NCI-H2081 treated with DMSO at 0.1 percent for 48 hours (cell line): Measurements from ENCODE around the gene INMT.
"Not testable (repeated sequence)": the region's sequence is repeated elsewhere in the genome, so short reads cannot be mapped to it uniquely, and the experiment has no call there.

Source experiments
- DNase-seq: peaks from one replicate; lab custom pipeline; 2025; lab: John Stamatoyannopoulos, UW

INMT gene

GRCh38 chr7:30751696-30752273 is at the start of gene INMT:
Gene INMT (plus strand): TSS chr7:30752135. CDS start chr7:30752151, 16 bp downstream.
- DNase-seq: no peak

GRCh38 chr7:30702200-30702599 is 49.7 kb upstream of the INMT start:
- no peak for DNase-seq

- no peak for DNase-seq
Measured at GRCh38 chr7:30703756-30704155, 48.2 kb upstream of the INMT start.

GRCh38 chr7:30705008-30705407 is 46.9 kb upstream of the INMT start:
- no peak for DNase-seq

GRCh38 chr7:30705596-30705995 is 46.3 kb upstream of the INMT start:
- no peak for DNase-seq

DNA sequence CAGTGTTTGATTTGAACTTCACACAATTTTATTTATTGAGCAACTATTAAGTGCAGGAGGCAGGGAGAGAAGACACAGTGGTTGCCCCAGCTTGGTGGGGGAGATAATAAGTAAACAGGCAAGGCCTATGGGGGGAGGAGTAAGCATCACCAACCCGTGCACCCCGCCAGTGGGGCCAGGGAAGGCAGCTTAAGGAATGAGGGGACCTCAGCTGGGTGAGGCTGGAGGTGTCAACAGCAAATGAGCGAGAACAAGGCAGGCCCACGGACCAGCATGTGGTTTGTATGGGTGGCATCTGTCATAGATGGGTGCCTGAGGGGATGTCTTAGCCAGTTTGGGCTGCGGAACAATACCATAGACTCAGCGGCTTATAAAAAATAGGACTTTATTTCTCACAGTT is 45.6 kb upstream of the INMT start:
- DNase-seq: no peak

- DNase-seq: no peak
Measured at GRCh38 chr7:30706908-30707307, 45.0 kb upstream of the INMT start.

GRCh38 chr7:30707391-30708357 is 44.3 kb upstream of the INMT start:
- no peak for DNase-seq

DNA sequence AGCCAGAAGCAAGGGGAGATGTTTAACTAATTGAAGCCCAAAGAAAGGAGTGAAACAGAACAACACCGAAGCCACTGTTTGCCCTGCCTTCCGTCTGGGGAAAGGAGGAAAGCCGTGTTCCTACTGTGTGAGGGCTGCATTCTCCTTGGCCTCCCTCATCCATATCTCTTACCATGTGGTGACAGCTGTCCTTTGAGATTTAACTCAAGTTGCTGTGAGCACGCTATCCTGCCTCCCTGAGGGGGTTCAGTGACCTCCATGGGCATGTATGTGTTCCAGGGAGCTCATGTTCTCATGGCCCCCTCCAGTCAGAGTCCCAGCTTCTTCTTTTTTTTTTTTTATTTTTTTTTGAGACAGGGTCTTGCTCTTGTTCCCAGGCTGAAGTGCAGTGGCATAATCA is 43.5 kb upstream of the INMT start:
- DNase-seq: no peak

DNA sequence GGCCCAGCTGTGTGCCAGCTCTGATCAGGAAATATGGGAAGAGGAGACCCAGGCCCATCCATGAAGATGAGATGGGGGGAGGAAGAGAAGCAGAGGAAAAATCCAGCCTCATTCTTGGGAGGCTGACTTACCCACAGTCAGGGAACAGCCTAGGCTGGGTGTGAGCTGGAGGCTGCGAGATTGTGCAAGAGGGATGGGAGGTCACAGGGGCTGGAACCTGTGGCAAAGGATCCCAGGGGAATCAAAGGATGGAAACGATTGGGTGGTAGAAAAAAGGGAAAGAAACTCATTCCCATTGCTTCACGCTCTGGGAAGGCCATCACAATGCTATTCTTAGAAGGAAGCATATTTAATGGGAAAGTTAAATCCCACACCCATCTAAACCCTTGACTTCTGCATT is 43.0 kb upstream of the INMT start:
- no peak for DNase-seq

DNA sequence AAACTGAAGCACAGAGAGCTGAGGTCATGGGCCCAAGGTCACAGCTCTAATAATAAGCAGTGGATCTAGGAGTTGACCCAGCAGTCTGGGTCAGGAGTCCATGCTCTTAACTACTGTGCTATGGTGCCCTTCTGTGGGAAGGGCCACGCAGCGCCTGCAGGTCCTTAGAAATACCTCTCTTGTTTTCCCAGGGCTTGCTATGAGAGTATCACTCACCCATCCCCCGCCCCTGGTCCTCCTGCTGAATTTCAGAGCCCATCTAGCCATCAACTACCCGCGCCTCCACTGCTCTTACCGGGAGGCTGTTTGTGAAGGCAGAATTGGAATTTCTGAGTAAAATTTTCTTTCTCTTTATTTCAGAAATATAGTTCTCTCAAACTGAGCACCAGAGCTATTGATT is 42.4 kb upstream of the INMT start:
- DNase-seq: no peak

GRCh38 chr7:30710669-30711068 is 41.3 kb upstream of the INMT start:
- no peak for DNase-seq

DNA sequence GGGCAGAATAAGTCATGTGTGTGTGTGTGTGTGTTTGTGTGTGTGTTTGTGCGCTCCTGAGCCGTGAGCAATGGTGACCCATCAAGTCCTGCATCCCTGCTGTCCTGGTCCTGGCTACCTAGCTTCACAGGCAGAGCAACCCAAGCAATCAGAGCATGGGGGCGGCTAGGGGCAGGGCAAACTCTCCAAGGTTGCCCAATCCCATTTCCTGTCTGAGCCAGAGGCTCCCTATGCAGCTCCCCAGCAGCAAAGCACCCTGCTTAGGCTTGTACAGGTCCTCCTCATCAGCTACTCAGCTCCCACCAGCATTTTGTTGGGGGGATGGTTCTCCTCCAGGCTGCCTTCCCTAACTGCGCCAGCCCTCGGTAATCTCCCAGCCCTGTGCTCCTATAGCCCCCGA is 38.5 kb upstream of the INMT start:
- no peak for DNase-seq

- no peak for DNase-seq
Measured at GRCh38 chr7:30714129-30714528, 37.8 kb upstream of the INMT start.

DNA sequence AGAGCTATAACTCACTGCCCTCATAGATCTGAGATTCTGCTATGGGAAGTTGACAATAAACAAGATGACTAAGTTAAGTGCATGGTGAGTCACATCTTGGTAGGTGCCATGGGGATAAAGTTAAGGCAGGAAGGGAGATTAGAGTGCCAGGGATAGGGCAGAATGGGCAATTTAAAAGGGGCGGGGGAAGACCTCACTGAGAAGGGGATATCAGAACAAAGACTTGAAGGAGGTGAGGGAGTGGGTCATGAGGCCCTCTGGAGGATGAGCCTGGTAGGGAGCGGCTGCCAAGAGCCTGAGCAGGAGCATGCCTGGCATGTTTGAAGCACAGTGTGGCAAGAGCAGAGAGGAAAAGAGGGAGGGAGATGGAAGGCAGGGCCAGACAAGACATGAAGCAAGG is 34.8 kb upstream of the INMT start:
- DNase-seq: no peak

- DNase-seq: not testable (repeated sequence)
Measured at GRCh38 chr7:30719434-30719833, 32.5 kb upstream of the INMT start.

DNA sequence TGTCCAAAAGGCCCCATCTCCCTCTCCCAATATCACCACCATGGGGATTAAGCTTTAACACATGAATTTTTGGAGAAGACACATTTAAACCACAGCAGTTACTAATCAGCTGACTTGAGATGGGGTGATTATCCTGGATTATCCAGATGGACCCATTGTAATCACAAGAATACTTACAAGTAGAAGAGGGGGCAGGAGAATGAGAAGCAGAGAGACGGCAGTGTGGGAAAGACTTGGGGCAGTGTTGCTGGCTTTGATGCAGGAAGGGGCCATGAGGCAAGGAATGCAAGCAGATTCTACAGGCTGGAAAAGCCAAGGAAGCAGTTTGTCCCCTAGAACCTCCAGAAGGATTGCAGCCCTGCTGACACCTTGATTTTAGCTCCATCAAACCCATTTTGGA is 30.7 kb upstream of the INMT start:
- no peak for DNase-seq

DNA sequence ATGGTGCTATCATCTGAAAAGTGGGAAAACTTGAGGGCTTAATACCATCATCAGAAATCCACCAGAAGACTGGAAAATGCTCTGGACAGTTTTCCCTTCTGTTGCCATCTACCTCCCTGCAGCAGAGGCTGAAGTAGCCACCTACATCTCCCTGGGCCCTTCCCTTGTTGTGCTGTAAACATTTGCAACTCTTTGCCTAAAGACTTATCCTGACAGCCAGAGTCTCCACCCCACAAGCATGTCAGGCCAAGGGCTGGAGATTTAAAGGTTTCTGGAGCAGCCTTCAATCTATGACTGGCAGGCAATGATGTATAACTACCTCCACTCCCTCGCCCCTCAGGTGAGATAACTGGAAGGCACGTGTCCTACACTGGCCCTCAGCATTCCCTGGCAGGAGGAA is 29.7 kb upstream of the INMT start:
- DNase-seq: no peak

DNA sequence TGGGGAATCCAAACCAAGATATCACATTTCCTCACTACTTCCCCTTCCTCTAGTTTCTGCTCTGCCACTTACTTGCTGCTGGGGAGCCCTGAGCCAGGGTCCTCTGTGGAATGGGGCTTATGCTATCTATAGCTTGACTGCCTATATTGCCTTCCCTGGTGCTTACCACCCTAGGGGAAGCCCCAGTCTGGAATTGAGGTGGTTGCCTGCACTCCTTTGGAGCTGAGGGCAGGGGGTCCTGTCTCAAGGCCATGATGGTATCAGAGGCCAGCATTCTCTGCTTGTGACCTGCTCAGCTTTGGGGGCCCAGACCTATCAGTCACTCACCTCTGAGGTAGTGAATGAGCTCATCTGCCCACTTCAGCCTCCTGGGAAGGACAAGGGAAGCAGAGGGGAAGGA is 29.3 kb upstream of the INMT start:
- DNase-seq: no peak

DNA sequence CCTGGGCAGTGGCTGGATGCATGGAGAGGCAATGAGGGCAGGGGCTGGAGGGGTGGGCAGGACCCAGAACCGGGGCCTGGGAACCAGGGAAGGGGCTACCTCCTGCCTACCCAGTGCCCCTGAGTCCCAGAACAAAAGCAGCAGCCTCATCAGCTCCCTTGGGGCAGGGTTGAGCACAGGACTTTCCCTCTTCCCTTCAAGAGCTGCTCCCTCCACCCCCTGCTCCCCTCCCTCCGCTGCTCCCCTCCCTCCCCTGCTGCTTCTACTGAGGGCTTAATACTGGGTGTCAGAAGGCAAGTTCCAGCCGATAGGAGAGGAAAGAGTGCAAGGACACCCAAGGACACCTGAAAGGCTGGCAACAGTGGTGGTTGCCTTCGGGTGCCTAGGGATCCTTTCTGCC is 28.2 kb upstream of the INMT start:
- no peak for DNase-seq

DNA sequence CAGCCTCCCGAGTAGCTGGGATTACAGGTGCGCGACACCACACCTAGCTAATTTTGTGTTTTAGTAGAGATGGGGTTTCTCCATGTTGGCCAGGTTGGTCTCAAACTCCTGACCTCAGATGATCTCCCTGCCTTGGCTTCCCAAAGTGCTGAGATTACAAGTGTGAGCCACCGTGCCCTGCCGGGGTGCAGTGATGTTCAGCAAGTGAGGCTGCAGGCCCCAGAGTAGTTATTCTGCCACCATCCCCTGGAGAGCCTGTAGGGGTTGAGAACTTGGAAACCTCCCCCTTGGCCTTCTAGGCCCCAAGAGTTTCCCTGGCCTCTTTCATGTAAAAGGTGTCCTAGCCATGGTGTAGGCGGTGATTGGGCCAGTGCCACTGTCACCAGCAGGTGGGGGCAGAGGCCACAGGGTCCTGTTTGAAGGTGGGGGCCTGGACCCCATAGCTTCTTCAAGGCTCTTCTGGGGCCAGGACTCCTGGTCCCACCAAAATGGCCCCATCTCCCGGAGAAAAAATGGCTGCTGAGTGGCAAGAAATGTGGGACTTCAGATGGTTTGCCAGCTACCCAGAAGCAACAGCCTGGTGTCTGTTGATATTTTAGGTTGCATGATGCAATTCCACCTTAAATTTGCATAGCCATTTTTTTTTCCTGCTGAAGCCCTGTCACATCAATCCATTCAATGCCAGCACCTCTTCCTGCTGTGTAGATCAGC is 25.5 kb upstream of the INMT start:
- no peak for DNase-seq

- no peak for DNase-seq
Measured at GRCh38 chr7:30727061-30727945, 24.6 kb upstream of the INMT start.
